Mesendoderm (in vitro differentiated cells): ENCODE measurements around the gene LRPPRC.

Experiments
- DNase-seq: peaks from one replicate; pipeline ENCODE4 v3.0.0; 2013
- H2AK5ac ChIP-seq: 2 replicates; pipeline ENCODE4 v1.6.1; 2013; ENCODE audit warnings: low read length, inconsistent platforms
- H2BK120ac ChIP-seq: 2 replicates; pipeline ENCODE4 v1.6.1; 2013; ENCODE audit warnings: low read depth, mild to moderate bottlenecking, low read length, moderate library complexity, mixed read lengths
- H2BK15ac ChIP-seq: replicated peaks from 2 replicates; pipeline ENCODE4 v1.6.1; 2013; ENCODE audit warnings: low read depth, mild to moderate bottlenecking, moderate library complexity
- H2BK5ac ChIP-seq: 2 replicates; pipeline ENCODE4 v1.6.1; 2013; ENCODE audit warnings: low read length, inconsistent platforms
- H3K18ac ChIP-seq: 2 replicates; pipeline ENCODE4 v1.6.1; 2013; ENCODE audit warnings: mild to moderate bottlenecking, low read length, mixed read lengths
- H3K23ac ChIP-seq: one replicate; pipeline ENCODE4 v1.6.1; 2013; ENCODE audit warnings: low read length
- H3K27ac ChIP-seq: 2 replicates; pipeline ENCODE4 v1.5.1; 2013; ENCODE audit warnings: low read depth, mild to moderate bottlenecking, inconsistent platforms, low read length, moderate library complexity
- H3K27me3 ChIP-seq: 2 replicates; pipeline ENCODE4 v1.6.1; 2013; ENCODE audit warnings: low read length, control low read depth, mild to moderate bottlenecking, inconsistent platforms; ENCODE audit not compliant: insufficient read depth, poor library complexity
- H3K36me3 ChIP-seq: 2 replicates; pipeline ENCODE4 v1.6.1; 2013; ENCODE audit warnings: low read length, inconsistent platforms; ENCODE audit not compliant: control insufficient read depth, insufficient read depth
- H3K4ac ChIP-seq: one replicate; pipeline ENCODE4 v1.6.1; 2013; ENCODE audit warnings: low read depth, mild to moderate bottlenecking, low read length, moderate library complexity
- H3K4me1 ChIP-seq: 2 replicates; pipeline ENCODE4 v1.6.1; 2013; ENCODE audit warnings: low read depth, low read length, inconsistent platforms; ENCODE audit not compliant: control insufficient read depth
- H3K4me2 ChIP-seq: 2 replicates; pipeline ENCODE4 v1.6.1; 2013; ENCODE audit warnings: low read length
- H3K4me3 ChIP-seq: 2 replicates; pipeline ENCODE4 v1.5.1; 2013; ENCODE audit warnings: mild to moderate bottlenecking, low read length
- H3K56ac ChIP-seq: one replicate; pipeline ENCODE4 v1.6.1; 2013; ENCODE audit warnings: low read length
- H3K79me1 ChIP-seq: 2 replicates; pipeline ENCODE4 v1.6.1; 2013; ENCODE audit warnings: low read length, inconsistent platforms
- H3K79me2 ChIP-seq: 2 replicates; pipeline ENCODE4 v1.6.1; 2013; ENCODE audit warnings: mild to moderate bottlenecking, low read length; ENCODE audit not compliant: control insufficient read depth, insufficient read depth
- H3K9ac ChIP-seq: 2 replicates; pipeline ENCODE4 v1.6.1; 2013; ENCODE audit warnings: low read length, inconsistent platforms
- H4K5ac ChIP-seq: one replicate; pipeline ENCODE4 v1.6.1; 2013; ENCODE audit warnings: low read length
- H4K8ac ChIP-seq: one replicate; pipeline ENCODE4 v1.6.1; 2013; ENCODE audit warnings: low read depth, mild to moderate bottlenecking, control low read depth, low read length, moderate library complexity
- WGBS: extraction: QIAGEN DNeasy Blood & Tissue Kit; methylation state at CpG from one replicate; pipeline ENCODE4 v1.1.7; 2013; ENCODE audit warnings: low lambda C conversion rate, missing lambda C conversion rate; ENCODE audit not compliant: insufficient coverage; ENCODE audit errors: extremely low coverage; 5-methylcytosine and 5-hydroxymethylcytosine counted together

Gene LRPPRC

GRCh38 chr2:43942881-43943280, 52.9 kb downstream of the LRPPRC start:
- Histone ChIP-seq H3K4me3 (no peak overlapping the region), H3K27ac (no peak overlapping the region), H4K5ac (no peak overlapping the region), H3K4ac (no peak overlapping the region), H3K4me1 (no peaks in the 10 kb centered on the region), H2BK120ac (no peak overlapping the region), H3K79me2 (no peaks in the 10 kb centered on the region), H2BK5ac (no peak overlapping the region), H2AK5ac (no peak overlapping the region), H3K36me3 (peaks cover 4% of the 10 kb centered on the region), H2BK15ac (no peak overlapping the region), H3K56ac (no peak overlapping the region), H3K18ac (no peak overlapping the region), H3K79me1 (no peaks in the 10 kb centered on the region), H4K8ac (no peak overlapping the region), H3K9ac (no peak overlapping the region), H3K27me3 (no peaks in the 10 kb centered on the region), H3K4me2 (no peak overlapping the region), H3K23ac (no peak overlapping the region)
- DNase-seq: no peak
- WGBS: no CpG with 5 or more reads among the region's 1 CpG

- Histone ChIP-seq H3K27ac (no peak overlapping the region), H3K18ac (no peak overlapping the region), H3K4me1 (no peaks in the 10 kb centered on the region), H2BK15ac (no peak overlapping the region), H2AK5ac (no peak overlapping the region), H3K79me2 (no peaks in the 10 kb centered on the region), H4K8ac (no peak overlapping the region), H4K5ac (no peak overlapping the region), H3K9ac (no peak overlapping the region), H3K4me3 (no peak overlapping the region), H3K4ac (no peak overlapping the region), H3K56ac (no peak overlapping the region), H3K79me1 (no peaks in the 10 kb centered on the region), H3K4me2 (no peak overlapping the region), H3K23ac (no peak overlapping the region), H2BK5ac (no peak overlapping the region), H3K36me3 (peaks cover 4% of the 10 kb centered on the region), H3K27me3 (no peaks in the 10 kb centered on the region), H2BK120ac (no peak overlapping the region)
- no CpG with 5 or more reads among the region's 4 CpGs for WGBS
- no peak for DNase-seq
These were observed 53.8 kb downstream of the LRPPRC start for GRCh38 chr2:43941966-43942365.

DNA sequence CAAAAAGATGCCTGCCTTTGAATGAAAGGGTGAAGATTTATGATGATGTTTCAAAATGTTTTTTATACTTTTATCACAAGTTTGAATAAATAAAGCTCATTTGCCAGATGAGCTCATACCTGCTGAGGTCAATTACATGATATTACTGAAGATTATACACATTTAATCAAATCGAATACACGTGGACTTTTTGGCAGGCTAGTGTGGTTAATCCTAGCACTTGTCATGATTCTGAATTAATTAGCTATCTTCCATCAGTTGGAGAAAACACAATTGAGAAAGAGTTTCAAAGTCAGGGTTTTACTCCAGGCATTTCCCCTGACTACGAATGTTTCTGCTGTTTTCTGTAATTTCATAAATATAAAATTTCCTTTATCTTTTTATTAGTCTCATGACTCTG, 54.4 kb downstream of the LRPPRC start:
- no CpG with 5 or more reads among the region's 3 CpGs for WGBS
- peaks cover 4% of the 10 kb centered on the region for H3K36me3 ChIP-seq

GRCh38 chr2:43939695-43940256, 56.0 kb downstream of the LRPPRC start:
- Histone ChIP-seq H3K4me1 (no peaks in the 10 kb centered on the region), H3K4me3 (no peak overlapping the region)

More for the DNA sequence above, 54.4 kb downstream of the LRPPRC start:
- H3K18ac ChIP-seq: no peak overlapping the region
- no peak overlapping the region for H3K56ac ChIP-seq
- no peaks in the 10 kb centered on the region for H3K4me1 ChIP-seq
- H3K4me3 ChIP-seq: no peak overlapping the region
- no peak overlapping the region for H3K27ac ChIP-seq
- H3K79me1 ChIP-seq: no peaks in the 10 kb centered on the region
- no peak overlapping the region for H3K9ac ChIP-seq
- H4K5ac ChIP-seq: no peak overlapping the region
- no peaks in the 10 kb centered on the region for H3K79me2 ChIP-seq
- H2BK5ac ChIP-seq: no peak overlapping the region
- H2AK5ac ChIP-seq: no peak overlapping the region
- H3K4me2 ChIP-seq: no peak overlapping the region
- no peak overlapping the region for H2BK15ac ChIP-seq
- H3K23ac ChIP-seq: no peak overlapping the region
- H4K8ac ChIP-seq: no peak overlapping the region
- no peak for DNase-seq
- no peak overlapping the region for H2BK120ac ChIP-seq
- H3K4ac ChIP-seq: no peak overlapping the region
- no peaks in the 10 kb centered on the region for H3K27me3 ChIP-seq

DNA sequence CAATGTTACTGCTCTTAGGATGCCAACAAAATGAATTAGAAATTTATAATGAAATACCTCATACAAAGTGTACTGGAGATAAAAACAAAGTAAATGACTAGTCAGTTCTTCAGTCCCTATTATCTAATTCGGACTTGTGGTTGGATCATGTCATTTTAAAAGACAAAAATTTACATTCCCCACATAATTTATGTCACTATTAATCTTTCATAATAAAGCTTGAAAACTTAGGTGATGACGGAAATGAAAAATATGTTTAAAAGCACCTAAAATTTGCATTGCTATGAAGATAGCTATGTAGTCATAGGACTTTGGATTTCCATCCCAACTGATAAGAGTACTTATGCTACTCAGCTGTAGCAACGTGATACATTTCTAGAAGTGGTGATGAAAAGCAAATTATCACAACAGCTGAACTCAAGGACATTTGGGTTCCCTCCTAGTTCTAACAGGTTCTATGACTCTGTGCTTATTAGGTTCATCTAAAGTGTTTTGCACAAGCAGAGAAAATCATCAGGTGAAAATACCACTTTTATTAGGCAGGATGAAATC, 58.4 kb downstream of the LRPPRC start:
- Histone ChIP-seq H2BK5ac (no peak overlapping the region), H3K79me2 (no peaks in the 10 kb centered on the region), H3K79me1 (no peaks in the 10 kb centered on the region), H3K4me2 (no peak overlapping the region), H3K27ac (no peak overlapping the region), H3K27me3 (no peaks in the 10 kb centered on the region), H2BK120ac (no peak overlapping the region), H4K5ac (no peak overlapping the region), H3K4ac (no peak overlapping the region), H3K4me3 (no peak overlapping the region), H2AK5ac (no peak overlapping the region), H4K8ac (no peak overlapping the region), H3K23ac (no peak overlapping the region), H3K36me3 (no peaks in the 10 kb centered on the region), H3K9ac (no peak overlapping the region), H3K56ac (no peak overlapping the region), H2BK15ac (no peak overlapping the region), H3K18ac (no peak overlapping the region), H3K4me1 (no peaks in the 10 kb centered on the region)
- no peak for DNase-seq
- no CpG with 5 or more reads among the region's 3 CpGs for WGBS

More at GRCh38 chr2:43939695-43940256, 56.0 kb downstream of the LRPPRC start:
- Histone ChIP-seq H3K9ac (no peak overlapping the region), H3K4me2 (no peak overlapping the region), H3K79me1 (no peaks in the 10 kb centered on the region), H2BK15ac (no peak overlapping the region), H3K79me2 (no peaks in the 10 kb centered on the region), H2BK120ac (no peak overlapping the region), H3K27ac (no peak overlapping the region), H2AK5ac (no peak overlapping the region), H2BK5ac (no peak overlapping the region), H3K18ac (no peak overlapping the region), H4K8ac (no peak overlapping the region), H3K27me3 (no peaks in the 10 kb centered on the region), H3K36me3 (no peaks in the 10 kb centered on the region), H3K4ac (no peak overlapping the region), H4K5ac (no peak overlapping the region), H3K23ac (no peak overlapping the region), H3K56ac (no peak overlapping the region)
- WGBS: no CpG with 5 or more reads among the region's 6 CpGs
- no peak for DNase-seq

GRCh38 chr2:43934567-43934966, 61.2 kb downstream of the LRPPRC start:
- H4K5ac ChIP-seq: no peak overlapping the region
- H2BK15ac ChIP-seq: no peak overlapping the region
- no peak overlapping the region for H4K8ac ChIP-seq
- H3K56ac ChIP-seq: no peak overlapping the region
- no peaks in the 10 kb centered on the region for H3K4me1 ChIP-seq
- H3K27me3 ChIP-seq: no peaks in the 10 kb centered on the region
- no peak overlapping the region for H3K4ac ChIP-seq
- WGBS: no CpG with 5 or more reads among the region's 4 CpGs
- no peaks in the 10 kb centered on the region for H3K79me1 ChIP-seq
- H3K9ac ChIP-seq: no peak overlapping the region
- H3K27ac ChIP-seq: no peak overlapping the region
- no peaks in the 10 kb centered on the region for H3K79me2 ChIP-seq
- H3K23ac ChIP-seq: no peak overlapping the region
- H3K4me3 ChIP-seq: no peak overlapping the region
- H2BK5ac ChIP-seq: no peak overlapping the region
- no peaks in the 10 kb centered on the region for H3K36me3 ChIP-seq
- H3K4me2 ChIP-seq: no peak overlapping the region
- no peak overlapping the region for H2BK120ac ChIP-seq
- H3K18ac ChIP-seq: no peak overlapping the region
- no peak overlapping the region for H2AK5ac ChIP-seq
- no peak for DNase-seq
